IMR-90 (cell line): ENCODE data around the gene ATP4B. TPM values are rescaled to one million over a fixed set of nuclear protein-coding genes. Genes with fewer than 3 reads are reported as not detected.

Source experiments
- ATAC-seq: fragments of 200-7000 bp; cut with Tn5 transposase; 2 replicates; pipeline ENCODE4 v1.9.1; 2020; ENCODE audit warnings: low read depth, mild to moderate bottlenecking, moderate library complexity
- BruUV-seq: library from RNA; stranded (reverse); fragments of 400-500 nt; replicated peaks from 2 replicates; lab custom pipeline; 2021; lab: Mats Ljungman, UMichigan
- CTCF ChIA-PET: fragments of 300-600 bp; formaldehyde crosslinking; extraction: SDS; loops from one replicate; lab custom pipeline; 2021; ENCODE audit warnings: antibody characterized with exemption; lab: Yijun Ruan, JAX
- POLR2A ChIA-PET: fragments of 300-600 bp; sonication (Branson Sonifier 250); formaldehyde crosslinking; loops from one replicate; lab custom pipeline; 2022; ENCODE audit warnings: antibody characterized with exemption; ENCODE audit not compliant: unreplicated experiment; lab: Charles Lee
- DNase-seq: peaks from one replicate; pipeline ENCODE4 v3.0.0; 2013
- H2AFZ ChIP-seq: replicated peaks from 2 replicates; pipeline ENCODE3; 2013; ENCODE audit warnings: low read length, mild to moderate bottlenecking; ENCODE audit not compliant: poor library complexity
- H2AK5ac ChIP-seq: 2 replicates; pipeline ENCODE4 v1.6.1; 2013; ENCODE audit warnings: low read depth, low read length, inconsistent platforms
- H2AK9ac ChIP-seq: replicated peaks from 2 replicates; pipeline ENCODE3; 2013; ENCODE audit warnings: mild to moderate bottlenecking, low read depth, low read length, moderate library complexity; ENCODE audit not compliant: poor library complexity
- H2BK120ac ChIP-seq: 2 replicates; pipeline ENCODE4 v1.6.1; 2013; ENCODE audit warnings: low read depth, low read length, inconsistent platforms
- H2BK15ac ChIP-seq: 3 replicates; pipeline ENCODE4 v1.6.1; 2013; ENCODE audit warnings: low read depth, low read length, inconsistent platforms
- H2BK20ac ChIP-seq: 2 replicates; pipeline ENCODE4 v1.6.1; 2013; ENCODE audit warnings: low read depth, mild to moderate bottlenecking, inconsistent platforms, low read length, moderate library complexity
- H2BK5ac ChIP-seq: 2 replicates; pipeline ENCODE4 v1.6.1; 2013; ENCODE audit warnings: mild to moderate bottlenecking, low read depth, low read length, inconsistent platforms; ENCODE audit not compliant: poor library complexity, severe bottlenecking
- H3K14ac ChIP-seq: replicated peaks from 2 replicates; pipeline ENCODE4 v1.6.1; 2013; ENCODE audit warnings: low read depth, low read length, inconsistent platforms
- H3K18ac ChIP-seq: 2 replicates; pipeline ENCODE4 v1.6.1; 2013; ENCODE audit warnings: low read depth, low read length, control low read depth
- H3K23ac ChIP-seq: 2 replicates; pipeline ENCODE4 v1.6.1; 2013; ENCODE audit warnings: low read depth, low read length, inconsistent platforms
- H3K27ac ChIP-seq: 2 replicates; pipeline ENCODE4 v1.5.1; 2013; ENCODE audit warnings: mild to moderate bottlenecking, control low read depth, low read length; ENCODE audit not compliant: insufficient read depth
- H3K27me3 ChIP-seq: 2 replicates; pipeline ENCODE4 v1.6.1; 2013; ENCODE audit warnings: low read length; ENCODE audit not compliant: control insufficient read depth, insufficient read depth
- H3K36me3 ChIP-seq: 2 replicates; pipeline ENCODE4 v1.6.1; 2013; ENCODE audit warnings: low read length, mixed read lengths; ENCODE audit not compliant: control insufficient read depth, insufficient read depth
- H3K4ac ChIP-seq: 2 replicates; pipeline ENCODE4 v1.6.1; 2013; ENCODE audit warnings: low read depth, low read length, inconsistent platforms
- H3K4me1 ChIP-seq: 2 replicates; pipeline ENCODE4 v1.6.1; 2013; ENCODE audit warnings: low read length, mixed read lengths; ENCODE audit not compliant: control insufficient read depth, insufficient read depth
- H3K4me2 ChIP-seq: 2 replicates; pipeline ENCODE4 v1.6.1; 2013; ENCODE audit warnings: low read depth, mild to moderate bottlenecking, control low read depth, low read length, moderate library complexity
- H3K4me3 ChIP-seq: 2 replicates; pipeline ENCODE4 v1.5.1; 2013; ENCODE audit warnings: low read depth, mild to moderate bottlenecking, control low read depth, low read length, moderate library complexity; ENCODE audit not compliant: insufficient read depth
- H3K56ac ChIP-seq: 2 replicates; pipeline ENCODE4 v1.6.1; 2013; ENCODE audit warnings: low read length, inconsistent platforms; ENCODE audit not compliant: insufficient read depth; ENCODE audit errors: extremely low read depth
- H3K79me1 ChIP-seq, 2 experiments: 2 replicates each; pipeline ENCODE4 v1.6.1; 2013; ENCODE audit warnings: low read length in 2 of 2, inconsistent platforms in 1 of 2, low read depth in 1 of 2
- H3K9ac ChIP-seq: 2 replicates; pipeline ENCODE4 v1.6.1; 2013; ENCODE audit warnings: low read depth, low read length, control low read depth
- H3K9me1 ChIP-seq: 2 replicates; pipeline ENCODE4 v1.6.1; 2013; ENCODE audit warnings: low read length, inconsistent platforms; ENCODE audit not compliant: insufficient read depth
- H3K9me3 ChIP-seq: 2 replicates; pipeline ENCODE4 v1.6.1; 2013; ENCODE audit warnings: low read length; ENCODE audit not compliant: control insufficient read depth, insufficient read depth
- H4K20me1 ChIP-seq: 2 replicates; pipeline ENCODE4 v1.6.1; 2013; ENCODE audit warnings: low read length, inconsistent platforms; ENCODE audit not compliant: insufficient read depth
- H4K5ac ChIP-seq: 2 replicates; pipeline ENCODE4 v1.6.1; 2013; ENCODE audit warnings: mild to moderate bottlenecking, low read depth, low read length, control low read depth
- H4K8ac ChIP-seq, 2 experiments: 2 replicates each; pipeline ENCODE4 v1.6.1; 2013; ENCODE audit warnings: low read depth in 2 of 2, low read length in 2 of 2, control low read depth in 1 of 2, inconsistent platforms in 1 of 2
- H4K91ac ChIP-seq: 2 replicates; pipeline ENCODE4 v1.6.1; 2013; ENCODE audit warnings: low read depth, low read length, inconsistent platforms; ENCODE audit not compliant: insufficient read depth
- BHLHE40 ChIP-seq: fragments of 150-350 bp; IDR thresholded peaks from 2 replicates; pipeline ENCODE4 v1.6.1; 2016; ENCODE audit warnings: mild to moderate bottlenecking, low read depth, low read length
- CHD1 ChIP-seq: IDR thresholded peaks from 2 replicates; pipeline ENCODE4 v1.6.1; 2012; ENCODE audit warnings: low read depth, low read length, improper control_type of control experiment
- ELK1 ChIP-seq: fragments of 150-350 bp; IDR thresholded peaks from 2 replicates; pipeline ENCODE4 v1.6.1; 2016; ENCODE audit warnings: low read depth, mild to moderate bottlenecking, low read length, moderate library complexity, borderline replicate concordance
- MAFK ChIP-seq: IDR thresholded peaks from 2 replicates; pipeline ENCODE4 v1.6.1; 2012; ENCODE audit warnings: low read depth, low read length, improper control_type of control experiment
- USF2 ChIP-seq: fragments of 150-350 bp; IDR thresholded peaks from 2 replicates; pipeline ENCODE4 v1.6.1; 2017; ENCODE audit warnings: mild to moderate bottlenecking, antibody characterized with exemption, low read length, low read depth
- WGBS, 2 experiments: methylation state at CpG; one replicate each; pipeline versions ENCODE4 v1.1.5 to v1.1.7; 2013; ENCODE audit warnings: missing lambda C conversion rate in 2 of 2; ENCODE audit not compliant: insufficient read length in 1 of 2; ENCODE audit errors: extremely low coverage in 2 of 2; 5-methylcytosine and 5-hydroxymethylcytosine counted together
- dilution Hi-C: fragments of 300-500 bp; cut with HindIII; formaldehyde crosslinking; loops from one replicate; pipeline ENCODE4 v1.14.3; 2018; ENCODE audit warnings: low sequenced_read_pairs; ENCODE audit not compliant: unreplicated experiment
- in situ Hi-C: fragments of 300-500 bp; cut with MboI; formaldehyde crosslinking; loops from 3 replicates; pipeline ENCODE4 v1.14.3; 2019; ENCODE audit warnings: low sequenced_read_pairs, inconsistent platforms, mixed read lengths
- intact Hi-C: fragments of 100-400 bp; cut with micrococcal nuclease; formaldehyde crosslinking; loops from 2 replicates; pipeline ENCODE4 v1.10.0; 2022
- polyA plus RNA-seq, 3 experiments: library from polyadenylated mRNA; depleted of rRNA; stranded (reverse); fragments of >200 nt; gene quantifications; 2 replicates each; pipeline ENCODE4 v1.2.3, GENCODE V29; 2012; ENCODE audit warnings: low replicate concordance in 1 of 3
- total RNA-seq: library from RNA; depleted of rRNA; stranded (reverse); fragments of >200 nt; gene quantifications from 2 replicates; pipeline ENCODE4 v1.2.3, GENCODE V29; 2012

Gene ATP4B
- total and polyA plus RNA-seq, 2 of the 4 experiments (the other 2 are of a cell fraction): not detected

GRCh38 chr13:113649212-113649611 is 8.8 kb downstream of the ATP4B start:
- Histone ChIP-seq H3K4me3 (no peak overlapping the region), H4K91ac (no peak overlapping the region), H2BK120ac (no peak overlapping the region), H2AK5ac (no peak overlapping the region), H2AK9ac (no peak overlapping the region), H3K27me3 (no peaks in the 10 kb centered on the region), H2BK15ac (no peak overlapping the region), H3K56ac (no peak overlapping the region), H3K9me3 (no peaks in the 10 kb centered on the region), H4K20me1 (no peaks in the 10 kb centered on the region; the same call in 1 of the 2 replicates), H2BK5ac (no peak overlapping the region), H4K5ac (no peak overlapping the region), H3K14ac (no peak overlapping the region), H3K9ac (no peak overlapping the region), H3K79me1 (no peaks in the 10 kb centered on the region), H3K4me2 (no peak overlapping the region), H3K36me3 (peaks cover 1% of the 10 kb centered on the region; the same call in 1 of the 2 replicates), H2BK20ac (no peak overlapping the region), H3K9me1 (0 out of 2 replicates have a peak, but pooled peaks cover 4% of the 10 kb centered on the region), H3K27ac (no peak overlapping the region), H3K4ac (no peak overlapping the region), H3K23ac (no peak overlapping the region), H4K8ac (no peak overlapping the region), H3K18ac (no peak overlapping the region), H3K4me1 (peaks cover 2% of the 10 kb centered on the region; the same call in 1 of the 2 replicates), H2AFZ (no peak overlapping the region)
- WGBS, 2 experiments: 81% methylated on average over 3 of the region's 17 CpGs; no CpG with 5 or more reads in 1 of the 2 experiments
- ATAC-seq: no peak
- DNase-seq: no peak
- intact Hi-C loops (no loop called here), dilution Hi-C loops (no loop called here), in situ Hi-C loops (no loop called here)
- ChIA-PET CTCF (no interaction called here), POLR2A (no interaction called here)
- BruUV-seq: no TSS peak
- TF ChIP-seq MAFK (no peak), BHLHE40 (no peak), USF2 (no peak), CHD1 (no peak), ELK1 (no peak)
